Glutamatergic neuron (in vitro differentiated cells): ENCODE data around the gene PPCS. TPM values are rescaled to one million over a fixed set of nuclear protein-coding genes. Genes with fewer than 3 reads are reported as not detected.

Experiments
- DNase-seq: peaks from one replicate; pipeline ENCODE4 v3.0.0; 2022
- H3K27ac Mint-ChIP-seq: one replicate; pipeline ENCODE4 v1.8.0; 2020; ENCODE audit warnings: mild to moderate bottlenecking, mixed read lengths, inconsistent platforms; ENCODE audit not compliant: unreplicated experiment
- H3K27me3 Mint-ChIP-seq: one replicate; pipeline ENCODE4 v1.8.0; 2020; ENCODE audit warnings: mild to moderate bottlenecking, moderate library complexity, mixed read lengths, inconsistent platforms; ENCODE audit not compliant: unreplicated experiment
- H3K36me3 Mint-ChIP-seq: one replicate; pipeline ENCODE4 v1.8.0; 2020; ENCODE audit warnings: mild to moderate bottlenecking, mixed read lengths, inconsistent platforms; ENCODE audit not compliant: unreplicated experiment
- H3K4me1 Mint-ChIP-seq: one replicate; pipeline ENCODE4 v1.8.0; 2020; ENCODE audit warnings: mild to moderate bottlenecking, low read depth, mixed read lengths, inconsistent platforms; ENCODE audit not compliant: unreplicated experiment
- H3K4me3 Mint-ChIP-seq: one replicate; pipeline ENCODE4 v1.8.0; 2020; ENCODE audit warnings: mild to moderate bottlenecking, mixed read lengths, inconsistent platforms; ENCODE audit not compliant: unreplicated experiment
- H3K9me3 Mint-ChIP-seq: one replicate; pipeline ENCODE4 v1.8.0; 2020; ENCODE audit warnings: mild to moderate bottlenecking, moderate library complexity, mixed read lengths, inconsistent platforms; ENCODE audit not compliant: unreplicated experiment
- total RNA-seq: library from RNA; stranded (reverse); fragmentation: NEBNext Ultra II Directional; extraction: Animal tissue kit (Norgen Biotek cat#: 25700); gene quantifications from one replicate; pipeline ENCODE4 v1.2.1, GENCODE V29; 2021; ENCODE audit not compliant: unreplicated experiment
- TF ChIP-seq, protein P1 (sequence below): fragments of 200-600 bp; sonication (generic); IDR thresholded peaks from one replicate; pipeline ENCODE4 v1.5.0; 2021; ENCODE audit not compliant: partially characterized antibody, unreplicated experiment

PPCS gene
- total RNA-seq, 1 donor from 2014 or later = 25.4 TPM

DNA sequence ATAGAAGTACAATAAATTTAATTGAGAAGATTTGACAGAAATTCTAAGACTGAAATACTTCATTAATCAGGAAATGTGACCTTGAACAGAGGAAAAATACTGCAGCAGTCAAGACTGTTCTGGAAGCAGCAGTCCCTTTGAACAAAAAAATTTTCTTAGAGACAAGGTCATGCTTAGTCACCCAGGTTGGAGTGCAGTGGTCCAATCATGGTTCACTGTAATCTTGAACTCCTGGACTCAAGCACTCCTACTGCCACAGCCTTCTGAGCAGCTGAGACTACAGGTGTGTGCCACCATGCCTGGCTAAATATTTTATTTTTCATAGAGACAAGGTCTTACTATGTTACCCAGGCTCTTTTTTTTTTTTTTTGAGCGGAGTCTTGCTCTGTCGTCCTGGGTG lies 4.9 kb downstream of the PPCS start:
- TF ChIP-seq, protein P1, sequence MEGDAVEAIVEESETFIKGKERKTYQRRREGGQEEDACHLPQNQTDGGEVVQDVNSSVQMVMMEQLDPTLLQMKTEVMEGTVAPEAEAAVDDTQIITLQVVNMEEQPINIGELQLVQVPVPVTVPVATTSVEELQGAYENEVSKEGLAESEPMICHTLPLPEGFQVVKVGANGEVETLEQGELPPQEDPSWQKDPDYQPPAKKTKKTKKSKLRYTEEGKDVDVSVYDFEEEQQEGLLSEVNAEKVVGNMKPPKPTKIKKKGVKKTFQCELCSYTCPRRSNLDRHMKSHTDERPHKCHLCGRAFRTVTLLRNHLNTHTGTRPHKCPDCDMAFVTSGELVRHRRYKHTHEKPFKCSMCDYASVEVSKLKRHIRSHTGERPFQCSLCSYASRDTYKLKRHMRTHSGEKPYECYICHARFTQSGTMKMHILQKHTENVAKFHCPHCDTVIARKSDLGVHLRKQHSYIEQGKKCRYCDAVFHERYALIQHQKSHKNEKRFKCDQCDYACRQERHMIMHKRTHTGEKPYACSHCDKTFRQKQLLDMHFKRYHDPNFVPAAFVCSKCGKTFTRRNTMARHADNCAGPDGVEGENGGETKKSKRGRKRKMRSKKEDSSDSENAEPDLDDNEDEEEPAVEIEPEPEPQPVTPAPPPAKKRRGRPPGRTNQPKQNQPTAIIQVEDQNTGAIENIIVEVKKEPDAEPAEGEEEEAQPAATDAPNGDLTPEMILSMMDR = no peak
- no peak overlapping the region for H3K4me3 Mint-ChIP-seq
- peaks cover 4% of the 10 kb centered on the region for H3K9me3 Mint-ChIP-seq
- peaks cover 4% of the 10 kb centered on the region for H3K4me1 Mint-ChIP-seq
- no peaks in the 10 kb centered on the region for H3K27me3 Mint-ChIP-seq
- DNase-seq = no peak
- no peaks in the 10 kb centered on the region for H3K36me3 Mint-ChIP-seq
- H3K27ac Mint-ChIP-seq = no peak overlapping the region

DNA sequence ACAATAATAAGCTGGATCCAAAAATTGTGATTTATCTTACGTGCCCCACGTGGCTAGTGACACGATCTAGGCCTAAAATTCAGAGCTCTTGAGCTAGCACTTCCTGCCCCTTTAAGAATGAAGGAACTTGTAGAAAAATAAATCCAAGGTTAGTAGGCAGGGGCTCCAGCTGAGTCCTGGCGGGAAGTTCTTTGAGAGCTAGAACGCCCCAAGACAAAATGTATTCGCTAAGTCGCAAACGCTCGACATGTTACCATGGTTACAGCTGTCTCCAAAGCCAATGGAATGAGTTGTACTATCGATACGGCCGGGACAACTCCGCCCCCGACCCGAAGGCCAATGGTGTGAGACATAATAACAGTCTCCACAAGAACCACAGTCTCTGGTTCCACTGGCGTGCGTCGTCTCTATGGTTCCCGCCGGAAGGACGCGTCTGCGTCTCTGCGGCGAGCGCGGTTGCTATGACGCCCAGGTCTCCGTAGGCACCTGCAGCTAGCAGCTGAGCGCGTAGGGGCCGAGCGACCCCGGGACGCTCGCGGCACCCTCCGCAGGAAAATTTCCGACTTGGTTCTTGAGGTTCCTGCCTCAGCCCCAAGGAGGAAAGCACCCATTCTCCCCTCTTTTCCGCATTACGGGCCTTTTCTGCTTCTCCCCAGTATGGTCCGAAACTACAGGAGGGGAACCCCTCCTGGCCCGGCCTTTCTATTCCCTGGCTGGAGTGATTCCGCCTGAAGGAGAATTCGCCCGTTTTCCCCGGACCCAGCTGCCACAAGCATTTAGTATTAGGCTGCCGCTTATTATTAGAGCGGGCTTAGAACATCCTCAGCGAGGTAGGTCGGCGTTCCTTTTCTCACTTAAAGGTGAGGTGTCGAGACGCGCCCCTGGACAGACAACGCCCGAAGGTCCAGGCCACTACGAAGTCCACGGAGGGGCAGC lies 6.8 kb downstream of the PPCS start, which contains the start of gene CCDC30:
TSS of gene CCDC30 (plus strand) at position 459 of the 936 bp plus-strand sequence. CDS start 17,266 bp downstream, outside the sequence.
- no peaks in the 10 kb centered on the region for H3K27me3 Mint-ChIP-seq
- peak within 1 kb of the TSS; percentile 79 for H3K4me3 Mint-ChIP-seq
- no peaks in the 10 kb centered on the region for H3K4me1 Mint-ChIP-seq
- H3K9me3 Mint-ChIP-seq = no peaks in the 10 kb centered on the region
- no peaks in the 10 kb centered on the region for H3K36me3 Mint-ChIP-seq
- peak within 1 kb of the TSS; percentile 46 for H3K27ac Mint-ChIP-seq
- TF ChIP-seq, protein P1 = no peak
- peak; percentile 93 for DNase-seq

DNA sequence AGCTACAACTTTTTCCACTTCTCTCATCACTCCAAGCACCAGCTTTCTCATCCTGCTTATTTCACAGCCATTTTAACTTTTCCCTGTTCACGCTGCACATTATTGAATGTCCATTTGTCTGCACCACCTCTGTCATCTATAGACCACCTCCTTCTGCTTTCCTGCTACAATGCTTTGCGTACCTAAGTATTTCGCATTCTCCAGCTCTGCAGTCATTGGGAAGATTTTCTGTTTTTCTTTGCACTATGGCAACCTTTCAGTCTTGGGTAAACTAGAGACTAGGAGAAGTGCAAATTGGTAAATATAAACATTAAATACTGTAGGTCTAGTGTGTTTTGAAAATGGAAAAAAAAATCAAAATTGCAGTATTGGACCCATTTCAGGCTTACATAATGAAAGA lies 7.6 kb downstream of the PPCS start:
- no peaks in the 10 kb centered on the region for H3K9me3 Mint-ChIP-seq
- no peak overlapping the region for H3K27ac Mint-ChIP-seq
- peak overlapping the region; percentile 79 for H3K4me3 Mint-ChIP-seq
- DNase-seq = no peak
- no peaks in the 10 kb centered on the region for H3K36me3 Mint-ChIP-seq
- no peaks in the 10 kb centered on the region for H3K27me3 Mint-ChIP-seq
- TF ChIP-seq, protein P1 = no peak
- H3K4me1 Mint-ChIP-seq = no peaks in the 10 kb centered on the region

DNA sequence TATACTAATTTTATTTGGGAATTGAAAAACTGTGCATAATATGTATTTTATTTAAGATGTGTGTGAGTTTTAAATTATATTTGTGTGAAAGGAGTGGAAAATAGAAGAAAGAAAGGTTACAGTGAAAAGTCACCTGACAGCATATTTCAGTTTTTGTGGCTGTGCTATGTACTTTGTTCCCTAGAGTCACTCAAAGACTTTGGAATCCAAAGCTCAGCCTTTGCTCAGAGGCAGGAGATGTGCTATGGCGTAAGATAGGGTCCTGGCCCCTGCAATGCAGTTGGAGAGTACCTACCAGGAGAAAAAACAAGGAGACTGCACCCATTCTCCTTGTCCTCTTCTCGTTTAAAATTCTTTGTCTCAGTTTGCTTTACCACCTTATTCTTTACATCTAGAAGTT lies 9.7 kb downstream of the PPCS start:
- Mint-ChIP-seq H3K36me3 (no peaks in the 10 kb centered on the region), H3K4me3 (no peak overlapping the region)
- no peak for DNase-seq

More for the DNA sequence above, 9.7 kb downstream of the PPCS start:
- no peak overlapping the region for H3K27ac Mint-ChIP-seq
- no peaks in the 10 kb centered on the region for H3K9me3 Mint-ChIP-seq
- TF ChIP-seq, protein P1 = no peak
- no peaks in the 10 kb centered on the region for H3K4me1 Mint-ChIP-seq
- H3K27me3 Mint-ChIP-seq = no peaks in the 10 kb centered on the region
